Memory B cell (primary cell): ENCODE measurements around the gene KIAA0825.

Source experiments
- ATAC-seq: fragments of 150-1000 bp; cut with Tn5 transposase; 2 replicates; pipeline ENCODE4 v1.10.0; 2021; ENCODE audit warnings: low read depth, mild to moderate bottlenecking, moderate library complexity
- DNase-seq, 2 donors: peaks; one replicate each; pipeline ENCODE4 v3.0.0; 2022; ENCODE audit warnings: low spot score in 2 of 2
- H3K27ac Mint-ChIP-seq: one replicate; pipeline ENCODE4 v1.8.0; 2022; ENCODE audit warnings: mild to moderate bottlenecking, moderate library complexity, mixed read lengths
- H3K27me3 Mint-ChIP-seq: one replicate; pipeline ENCODE4 v1.8.0; 2022; ENCODE audit warnings: mixed read lengths
- H3K36me3 Mint-ChIP-seq: one replicate; pipeline ENCODE4 v1.8.0; 2022; ENCODE audit warnings: mild to moderate bottlenecking, mixed read lengths
- H3K4me1 Mint-ChIP-seq: one replicate; pipeline ENCODE4 v1.8.0; 2022; ENCODE audit warnings: mixed read lengths
- H3K4me3 Mint-ChIP-seq: one replicate; pipeline ENCODE4 v1.8.0; 2022; ENCODE audit warnings: mild to moderate bottlenecking, moderate library complexity, mixed read lengths
- H3K9me3 Mint-ChIP-seq: one replicate; pipeline ENCODE4 v1.8.0; 2022; ENCODE audit warnings: mixed read lengths

Gene KIAA0825

GRCh38 chr5:94281236-94281801 lies 337.1 kb downstream of the KIAA0825 start:
- H3K36me3 Mint-ChIP-seq, result no peaks in the 10 kb centered on the region
- no peaks in the 10 kb centered on the region for H3K9me3 Mint-ChIP-seq
- H3K4me3 Mint-ChIP-seq, result no peak overlapping the region
- H3K4me1 Mint-ChIP-seq, result no peaks in the 10 kb centered on the region
- ATAC-seq (no peak), DNase-seq (no peak)
- H3K27ac Mint-ChIP-seq, result no peak overlapping the region
- H3K27me3 Mint-ChIP-seq, result no peaks in the 10 kb centered on the region

GRCh38 chr5:94276751-94277150 lies 341.7 kb downstream of the KIAA0825 start:
- Mint-ChIP-seq H3K27ac (no peak overlapping the region), H3K27me3 (no peaks in the 10 kb centered on the region), H3K36me3 (no peaks in the 10 kb centered on the region), H3K9me3 (no peaks in the 10 kb centered on the region), H3K4me3 (no peak overlapping the region), H3K4me1 (no peaks in the 10 kb centered on the region)
- no peak for DNase-seq
- no peak for ATAC-seq

- no peaks in the 10 kb centered on the region for H3K27me3 Mint-ChIP-seq
- no peaks in the 10 kb centered on the region for H3K4me1 Mint-ChIP-seq
- no peak overlapping the region for H3K4me3 Mint-ChIP-seq
- DNase-seq, result no peak
- H3K9me3 Mint-ChIP-seq, result no peaks in the 10 kb centered on the region
- ATAC-seq, result no peak
- H3K36me3 Mint-ChIP-seq, result no peaks in the 10 kb centered on the region
- no peak overlapping the region for H3K27ac Mint-ChIP-seq
Measured at GRCh38 chr5:94276048-94276447, 342.4 kb downstream of the KIAA0825 start.

GRCh38 chr5:94274707-94275106 lies 343.7 kb downstream of the KIAA0825 start:
- Mint-ChIP-seq H3K36me3 (no peaks in the 10 kb centered on the region), H3K27me3 (no peaks in the 10 kb centered on the region), H3K27ac (no peak overlapping the region), H3K4me1 (no peaks in the 10 kb centered on the region), H3K9me3 (peaks cover under 1% of the 10 kb centered on the region), H3K4me3 (no peak overlapping the region)
- DNase-seq (no peak), ATAC-seq (no peak)

- no peaks in the 10 kb centered on the region for H3K4me1 Mint-ChIP-seq
- peaks cover 5% of the 10 kb centered on the region for H3K9me3 Mint-ChIP-seq
- peaks cover 2% of the 10 kb centered on the region for H3K27me3 Mint-ChIP-seq
- H3K4me3 Mint-ChIP-seq, result no peak overlapping the region
- DNase-seq (no peak), ATAC-seq (no peak)
- peaks cover 1% of the 10 kb centered on the region for H3K36me3 Mint-ChIP-seq
- no peak overlapping the region for H3K27ac Mint-ChIP-seq
Measured at GRCh38 chr5:94268226-94268625, 350.2 kb downstream of the KIAA0825 start.

- Mint-ChIP-seq H3K27me3 (peaks cover 2% of the 10 kb centered on the region), H3K27ac (no peak overlapping the region), H3K4me1 (no peaks in the 10 kb centered on the region), H3K9me3 (peaks cover 5% of the 10 kb centered on the region), H3K4me3 (no peak overlapping the region), H3K36me3 (peaks cover 1% of the 10 kb centered on the region)
- no peak for ATAC-seq
- no peak for DNase-seq
Measured at GRCh38 chr5:94267350-94267899, 351.0 kb downstream of the KIAA0825 start.

GRCh38 chr5:94266170-94266569 lies 352.2 kb downstream of the KIAA0825 start:
- H3K27ac Mint-ChIP-seq, result no peak overlapping the region
- ATAC-seq, result no peak
- peaks cover 5% of the 10 kb centered on the region for H3K9me3 Mint-ChIP-seq
- no peak for DNase-seq
- H3K27me3 Mint-ChIP-seq, result peaks cover 4% of the 10 kb centered on the region
- H3K4me3 Mint-ChIP-seq, result no peak overlapping the region
- peaks cover 3% of the 10 kb centered on the region for H3K36me3 Mint-ChIP-seq
- H3K4me1 Mint-ChIP-seq, result no peaks in the 10 kb centered on the region

- no peak for ATAC-seq
- Mint-ChIP-seq H3K36me3 (peaks cover 1% of the 10 kb centered on the region), H3K27ac (no peak overlapping the region), H3K9me3 (no peaks in the 10 kb centered on the region), H3K4me3 (no peak overlapping the region), H3K27me3 (peaks cover 3% of the 10 kb centered on the region), H3K4me1 (no peaks in the 10 kb centered on the region)
- DNase-seq, result no peak
Measured at GRCh38 chr5:94263068-94263467, 355.3 kb downstream of the KIAA0825 start.

GRCh38 chr5:94260096-94260495 lies 358.3 kb downstream of the KIAA0825 start:
- no peak for ATAC-seq
- H3K36me3 Mint-ChIP-seq, result peaks cover 1% of the 10 kb centered on the region
- H3K9me3 Mint-ChIP-seq, result no peaks in the 10 kb centered on the region
- no peak overlapping the region for H3K4me3 Mint-ChIP-seq
- DNase-seq, result no peak
- peaks cover 4% of the 10 kb centered on the region for H3K27me3 Mint-ChIP-seq
- no peak overlapping the region for H3K27ac Mint-ChIP-seq
- no peaks in the 10 kb centered on the region for H3K4me1 Mint-ChIP-seq

- Mint-ChIP-seq H3K4me3 (no peak overlapping the region), H3K27me3 (peaks cover 2% of the 10 kb centered on the region), H3K36me3 (no peaks in the 10 kb centered on the region), H3K4me1 (no peaks in the 10 kb centered on the region), H3K27ac (no peak overlapping the region), H3K9me3 (no peaks in the 10 kb centered on the region)
- DNase-seq (no peak), ATAC-seq (no peak)
Measured at GRCh38 chr5:94254214-94254613, 364.2 kb downstream of the KIAA0825 start.

GRCh38 chr5:94250985-94251384 lies 367.4 kb downstream of the KIAA0825 start:
- Mint-ChIP-seq H3K4me3 (no peak overlapping the region), H3K27ac (no peak overlapping the region), H3K9me3 (no peaks in the 10 kb centered on the region), H3K27me3 (peaks cover 2% of the 10 kb centered on the region), H3K4me1 (no peaks in the 10 kb centered on the region), H3K36me3 (no peaks in the 10 kb centered on the region)
- DNase-seq (no peak), ATAC-seq (no peak)

GRCh38 chr5:94249430-94249829 lies 369.0 kb downstream of the KIAA0825 start:
- Mint-ChIP-seq H3K4me3 (no peak overlapping the region), H3K27me3 (no peaks in the 10 kb centered on the region), H3K27ac (no peak overlapping the region), H3K36me3 (no peaks in the 10 kb centered on the region), H3K4me1 (no peaks in the 10 kb centered on the region), H3K9me3 (no peaks in the 10 kb centered on the region)
- ATAC-seq (no peak), DNase-seq (no peak)

- H3K36me3 Mint-ChIP-seq, result no peaks in the 10 kb centered on the region
- no peak overlapping the region for H3K27ac Mint-ChIP-seq
- no peak for DNase-seq
- H3K9me3 Mint-ChIP-seq, result no peaks in the 10 kb centered on the region
- no peaks in the 10 kb centered on the region for H3K4me1 Mint-ChIP-seq
- H3K27me3 Mint-ChIP-seq, result no peaks in the 10 kb centered on the region
- no peak for ATAC-seq
- H3K4me3 Mint-ChIP-seq, result no peak overlapping the region
Measured at GRCh38 chr5:94248175-94248875, 370.1 kb downstream of the KIAA0825 start.

- H3K9me3 Mint-ChIP-seq, result no peaks in the 10 kb centered on the region
- DNase-seq (no peak), ATAC-seq (no peak)
- no peaks in the 10 kb centered on the region for H3K36me3 Mint-ChIP-seq
- no peak overlapping the region for H3K4me3 Mint-ChIP-seq
- no peak overlapping the region for H3K27ac Mint-ChIP-seq
- no peaks in the 10 kb centered on the region for H3K4me1 Mint-ChIP-seq
- peaks cover 5% of the 10 kb centered on the region for H3K27me3 Mint-ChIP-seq
Measured at GRCh38 chr5:94245608-94246007, 372.8 kb downstream of the KIAA0825 start.

GRCh38 chr5:94244921-94245320 lies 373.5 kb downstream of the KIAA0825 start:
- Mint-ChIP-seq H3K27ac (no peak overlapping the region), H3K4me3 (no peak overlapping the region), H3K36me3 (no peaks in the 10 kb centered on the region), H3K4me1 (no peaks in the 10 kb centered on the region), H3K27me3 (peaks cover 5% of the 10 kb centered on the region), H3K9me3 (no peaks in the 10 kb centered on the region)
- ATAC-seq (no peak), DNase-seq (no peak)
